PC-3 (cell line): ENCODE results near the gene CD80. TPM values are rescaled to one million over a fixed set of nuclear protein-coding genes. Genes with fewer than 3 reads are reported as not detected.

Source experiments
- ATAC-seq: fragments of 200-7000 bp; cut with Tn5 transposase; 2 replicates; pipeline ENCODE4 v1.9.1; 2020; ENCODE audit warnings: mild to moderate bottlenecking, moderate library complexity
- BruUV-seq: library from RNA; stranded (reverse); fragments of 400-500 nt; replicated peaks from 2 replicates; lab custom pipeline; 2021; lab: Mats Ljungman, UMichigan
- CTCF ChIA-PET: fragments of 300-600 bp; sonication (Branson Sonifier 250); formaldehyde crosslinking; loops from one replicate; lab custom pipeline; 2022; ENCODE audit warnings: antibody characterized with exemption; lab: Charles Lee
- POLR2A ChIA-PET: fragments of 300-600 bp; sonication (Branson Sonifier 250); formaldehyde crosslinking; loops from one replicate; lab custom pipeline; 2022; ENCODE audit warnings: antibody characterized with exemption; ENCODE audit not compliant: unreplicated experiment; lab: Charles Lee
- DNase-seq: peaks from one replicate; pipeline ENCODE4 v3.0.0-alpha.2; 2015
- H2AFZ ChIP-seq: fragments of 300-600 bp; sonication (generic); 2 replicates; pipeline ENCODE4 v1.6.0; 2016; ENCODE audit warnings: antibody characterized with exemption, low read length
- H3F3A ChIP-seq: fragments of 300-600 bp; sonication (generic); one replicate; pipeline ENCODE4 v1.6.0; 2017; ENCODE audit warnings: antibody characterized with exemption, low read length, control low read depth, mild to moderate bottlenecking; ENCODE audit not compliant: unreplicated experiment
- H3K27ac ChIP-seq: fragments of 300-600 bp; sonication (generic); 2 replicates; pipeline ENCODE4 v1.5.1; 2016; ENCODE audit warnings: mild to moderate bottlenecking, low read length
- H3K27me3 ChIP-seq: fragments of 300-600 bp; sonication (generic); 2 replicates; pipeline ENCODE4 v1.6.1; 2016; ENCODE audit warnings: low read length, mixed read lengths
- H3K36me3 ChIP-seq: fragments of 300-600 bp; sonication (generic); 2 replicates; pipeline ENCODE4 v1.6.1; 2016; ENCODE audit warnings: low read depth, mixed run types, low read length, mixed read lengths
- H3K4me1 ChIP-seq: fragments of 300-600 bp; sonication (generic); 2 replicates; pipeline ENCODE4 v1.5.1; 2016; ENCODE audit warnings: low read length; ENCODE audit not compliant: insufficient read depth
- H3K4me2 ChIP-seq: fragments of 300-600 bp; sonication (generic); 2 replicates; pipeline ENCODE4 v1.6.0; 2016; ENCODE audit warnings: low read length
- H3K4me3 ChIP-seq: fragments of 300-600 bp; sonication (generic); 2 replicates; pipeline ENCODE4 v1.5.1; 2016; ENCODE audit warnings: mild to moderate bottlenecking, low read length, mixed read lengths
- H3K79me2 ChIP-seq: fragments of 300-600 bp; sonication (generic); 2 replicates; pipeline ENCODE4 v1.6.1; 2017; ENCODE audit warnings: low read length, mixed read lengths
- H3K9ac ChIP-seq: fragments of 300-600 bp; sonication (generic); 2 replicates; pipeline ENCODE4 v1.6.0; 2016; ENCODE audit warnings: mild to moderate bottlenecking, low read length
- H3K9me2 ChIP-seq: fragments of 300-600 bp; sonication (generic); replicated peaks from 2 replicates; pipeline ENCODE4 v1.6.1; 2016; ENCODE audit warnings: mixed run types, low read length, mixed read lengths
- H3K9me3 ChIP-seq: fragments of 300-600 bp; sonication (generic); 2 replicates; pipeline ENCODE4 v1.6.1; 2016; ENCODE audit warnings: low read length, mixed read lengths
- H4K20me1 ChIP-seq: fragments of 300-600 bp; sonication (generic); 2 replicates; pipeline ENCODE4 v1.6.1; 2016; ENCODE audit warnings: low read length, mixed read lengths
- EZH2 ChIP-seq: fragments of 300-600 bp; sonication (generic); IDR thresholded peaks from one replicate; pipeline ENCODE4 v1.6.1; 2017; ENCODE audit warnings: antibody characterized with exemption, mild to moderate bottlenecking, low read length; ENCODE audit not compliant: unreplicated experiment
- EZH2phosphoT487 ChIP-seq: fragments of 300-600 bp; sonication (generic); IDR thresholded peaks from 2 replicates; pipeline ENCODE4 v1.6.1; 2018; ENCODE audit warnings: mild to moderate bottlenecking, antibody characterized with exemption, low read length, borderline replicate concordance
- intact Hi-C: fragments of 100-400 bp; cut with micrococcal nuclease; formaldehyde crosslinking; loops from 2 replicates; pipeline ENCODE4 v1.9.0; 2023
- total RNA-seq: library from RNA; depleted of rRNA; stranded (reverse); fragments of >200 nt; gene quantifications from 2 replicates; pipeline ENCODE4 v1.2.3, GENCODE V29; 2014
- TF ChIP-seq, protein P1 (sequence below): fragments of 300-600 bp; sonication (generic); conservative IDR thresholded peaks from 2 replicates; pipeline ENCODE4 v1.5.1; 2017; ENCODE audit warnings: antibody characterized with exemption, low read depth, mild to moderate bottlenecking, low read length

CD80 gene
- total RNA-seq, 1 experiment from 2014 or later, result not detected

DNA sequence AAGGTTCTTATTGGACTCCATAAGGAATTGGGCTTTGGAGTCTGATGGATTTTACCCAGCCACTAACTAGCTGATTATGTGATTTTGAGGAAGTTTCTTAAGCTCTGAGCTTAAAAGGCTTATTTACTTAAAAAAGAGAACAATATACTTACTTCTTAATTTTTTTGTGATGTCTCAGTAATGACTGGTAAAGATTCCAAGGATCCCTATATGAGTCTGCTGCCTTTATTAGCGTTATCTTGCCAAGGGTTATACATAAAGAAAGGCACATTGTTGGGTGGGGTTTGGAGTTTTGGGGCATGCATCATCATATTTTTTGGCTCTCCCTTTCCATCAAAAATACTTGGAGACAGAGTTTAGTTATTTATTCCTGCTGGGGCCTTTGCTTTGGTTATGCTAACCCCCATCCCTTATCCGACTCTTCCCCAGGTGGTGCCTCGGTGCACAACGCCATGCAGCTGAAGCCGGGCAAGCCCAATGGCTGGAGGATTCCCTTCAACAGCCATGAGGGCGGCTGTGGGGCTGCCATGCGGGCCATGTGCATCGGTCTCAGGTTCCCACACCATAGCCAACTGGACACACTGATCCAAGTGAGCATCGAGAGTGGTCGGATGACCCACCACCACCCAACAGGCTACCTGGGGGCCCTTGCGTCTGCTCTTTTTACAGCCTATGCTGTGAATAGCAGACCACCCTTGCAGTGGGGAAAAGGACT, 26.6 kb upstream of the CD80 start:
- Histone ChIP-seq H3K27ac (peak overlapping the region; percentile 33), H3F3A (no peaks in the 10 kb centered on the region), H3K4me3 (no peak overlapping the region), H3K9me2 (no peaks in the 10 kb centered on the region), H3K4me1 (peaks cover 10% of the 10 kb centered on the region), H3K9ac (no peak overlapping the region), H3K9me3 (no peaks in the 10 kb centered on the region), H3K27me3 (no peaks in the 10 kb centered on the region), H3K36me3 (no peaks in the 10 kb centered on the region), H2AFZ (no peak overlapping the region), H4K20me1 (no peaks in the 10 kb centered on the region), H3K4me2 (no peak overlapping the region), H3K79me2 (no peaks in the 10 kb centered on the region)
- POLR2A ChIA-PET, result no interaction called here
- ATAC-seq (peak; percentile 89), DNase-seq (peak; percentile 64)
- CTCF ChIA-PET, result no interaction called here
- BruUV-seq, result no TSS peak
- intact Hi-C loops, result no loop called here
- no peak for TF ChIP-seq EZH2phosphoT487
- TF ChIP-seq, protein P1, sequence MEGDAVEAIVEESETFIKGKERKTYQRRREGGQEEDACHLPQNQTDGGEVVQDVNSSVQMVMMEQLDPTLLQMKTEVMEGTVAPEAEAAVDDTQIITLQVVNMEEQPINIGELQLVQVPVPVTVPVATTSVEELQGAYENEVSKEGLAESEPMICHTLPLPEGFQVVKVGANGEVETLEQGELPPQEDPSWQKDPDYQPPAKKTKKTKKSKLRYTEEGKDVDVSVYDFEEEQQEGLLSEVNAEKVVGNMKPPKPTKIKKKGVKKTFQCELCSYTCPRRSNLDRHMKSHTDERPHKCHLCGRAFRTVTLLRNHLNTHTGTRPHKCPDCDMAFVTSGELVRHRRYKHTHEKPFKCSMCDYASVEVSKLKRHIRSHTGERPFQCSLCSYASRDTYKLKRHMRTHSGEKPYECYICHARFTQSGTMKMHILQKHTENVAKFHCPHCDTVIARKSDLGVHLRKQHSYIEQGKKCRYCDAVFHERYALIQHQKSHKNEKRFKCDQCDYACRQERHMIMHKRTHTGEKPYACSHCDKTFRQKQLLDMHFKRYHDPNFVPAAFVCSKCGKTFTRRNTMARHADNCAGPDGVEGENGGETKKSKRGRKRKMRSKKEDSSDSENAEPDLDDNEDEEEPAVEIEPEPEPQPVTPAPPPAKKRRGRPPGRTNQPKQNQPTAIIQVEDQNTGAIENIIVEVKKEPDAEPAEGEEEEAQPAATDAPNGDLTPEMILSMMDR, result no peak
- TF ChIP-seq EZH2, result no peak

DNA sequence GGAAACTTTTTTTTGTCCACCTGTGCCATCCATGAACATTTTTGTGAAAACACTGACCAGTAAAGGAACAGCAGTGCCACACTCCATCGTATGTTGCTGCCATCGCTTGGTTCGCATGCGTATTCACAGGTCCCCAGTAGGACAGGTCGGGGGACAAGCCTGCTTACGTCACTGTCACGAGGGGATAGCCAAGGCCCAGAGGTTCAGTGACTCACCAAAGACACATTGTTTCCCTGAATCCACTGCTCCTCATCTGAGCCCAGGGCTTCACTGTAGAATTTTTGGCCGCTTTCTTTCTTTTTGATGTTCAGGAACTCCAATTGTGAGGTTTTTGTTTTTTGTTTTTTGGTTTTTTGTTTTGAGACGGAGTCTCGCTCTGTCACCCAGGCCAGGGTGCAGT, 25.8 kb upstream of the CD80 start:
- ATAC-seq, result no peak
- H3F3A ChIP-seq, result no peaks in the 10 kb centered on the region
- peaks cover 13% of the 10 kb centered on the region for H3K4me1 ChIP-seq
- no peaks in the 10 kb centered on the region for H3K9me3 ChIP-seq
- no peak overlapping the region for H3K9ac ChIP-seq
- H2AFZ ChIP-seq, result no peak overlapping the region
- H3K4me2 ChIP-seq, result no peak overlapping the region
- no peaks in the 10 kb centered on the region for H3K36me3 ChIP-seq
- intact Hi-C loops, result no loop called here
- POLR2A ChIA-PET, result no interaction called here
- no peaks in the 10 kb centered on the region for H3K9me2 ChIP-seq
- no peak for DNase-seq
- TF ChIP-seq, protein P1, result no peak
- TF ChIP-seq EZH2phosphoT487 (no peak), EZH2 (no peak)
- H3K27ac ChIP-seq, result peak overlapping the region; percentile 33
- no peak overlapping the region for H3K4me3 ChIP-seq
- no peaks in the 10 kb centered on the region for H3K79me2 ChIP-seq
- BruUV-seq, result no TSS peak
- no peaks in the 10 kb centered on the region for H3K27me3 ChIP-seq
- CTCF ChIA-PET, result no interaction called here
- H4K20me1 ChIP-seq, result no peaks in the 10 kb centered on the region

DNA sequence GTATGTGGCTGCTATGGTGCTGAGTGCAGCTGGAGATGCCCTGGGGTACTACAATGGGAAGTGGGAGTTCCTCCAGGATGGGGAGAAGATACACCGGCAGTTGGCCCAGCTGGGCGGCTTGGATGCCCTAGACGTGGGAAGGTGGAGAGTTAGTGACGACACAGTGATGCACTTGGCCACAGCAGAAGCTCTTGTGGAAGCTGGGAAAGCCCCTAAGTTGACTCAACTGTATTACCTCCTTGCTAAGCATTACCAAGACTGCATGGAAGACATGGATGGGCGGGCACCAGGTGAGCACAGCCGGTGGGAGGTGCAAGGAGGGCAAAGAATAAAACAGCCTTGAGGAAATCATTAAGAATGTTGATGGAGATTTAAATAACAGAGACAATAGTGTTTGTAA, 22.8 kb upstream of the CD80 start:
- no TSS peak for BruUV-seq

More for the DNA sequence above, 22.8 kb upstream of the CD80 start:
- no peak for ATAC-seq
- Histone ChIP-seq H3K27ac (no peak overlapping the region), H3K9me2 (no peaks in the 10 kb centered on the region), H3F3A (no peaks in the 10 kb centered on the region), H3K4me2 (no peak overlapping the region), H3K27me3 (no peaks in the 10 kb centered on the region), H3K9me3 (no peaks in the 10 kb centered on the region), H3K79me2 (no peaks in the 10 kb centered on the region), H3K4me1 (peaks cover 26% of the 10 kb centered on the region), H3K4me3 (no peak overlapping the region), H3K36me3 (no peaks in the 10 kb centered on the region), H4K20me1 (no peaks in the 10 kb centered on the region), H3K9ac (no peak overlapping the region), H2AFZ (no peak overlapping the region)
- DNase-seq, result no peak
- ChIA-PET CTCF (interaction anchor here (0.6 kb wide), 1 partner anchor 92 kb away, joined by 3 read pairs; no protein-coding TSS in a partner anchor), POLR2A (no interaction called here)
- TF ChIP-seq EZH2, result no peak
- TF ChIP-seq EZH2phosphoT487, result no peak
- TF ChIP-seq, protein P1, result no peak
- intact Hi-C loops, result no loop called here
